Measurements from ENCODE around the gene ZNF83. TPM values are rescaled to one million over a fixed set of nuclear protein-coding genes. Genes with fewer than 3 reads are reported as not detected.
A peak's percentile ranks its signal among the peaks of the same experiment; 100 is the strongest.

ZNF83 gene
- total RNA-seq, 1 donor from 2014 or later: 165 TPM

- DNase-seq (ENCODE audit: low read depth): peak; percentile 9
These were observed 68.5 kb downstream of the ZNF83 start for GRCh38 chr19:52569638-52569999.

- DNase-seq (ENCODE audit: low read depth): no peak
These were observed 70.2 kb downstream of the ZNF83 start for GRCh38 chr19:52567921-52568320.

- peak; percentile 64 for DNase-seq (ENCODE audit: low read depth)
These were observed 71.6 kb downstream of the ZNF83 start for GRCh38 chr19:52566588-52566987.

- DNase-seq (ENCODE audit: low read depth): no peak
These were observed 72.0 kb downstream of the ZNF83 start for GRCh38 chr19:52566121-52566520.

Other genes with a start within 250 kb of the ZNF83 start
- 19.1 and 28.2 TPM in 2 replicates for gene ZNF528, start 240.5 kb downstream of the ZNF83 start, total RNA-seq
- gene ZNF534, start 209.2 kb downstream of the ZNF83 start, total RNA-seq: not detected in 2 replicates
- gene ZNF578, start 184.8 kb downstream of the ZNF83 start, total RNA-seq: 3.5 and 6.5 TPM in 2 replicates
- 16.8 and 62.0 TPM in 2 replicates for gene ZNF808, start 110.7 kb downstream of the ZNF83 start, total RNA-seq
- gene ZNF701, start 68.1 kb downstream of the ZNF83 start, total RNA-seq: 13.5 and 33.4 TPM in 2 replicates
- 27.4 and 77.3 TPM in 2 replicates for gene ZNF611, start 96.7 kb upstream of the ZNF83 start, total RNA-seq
- gene ZNF600, start 148.4 kb upstream of the ZNF83 start, total RNA-seq: 10.2 and 10.8 TPM in 2 replicates
- gene ZNF28, start 183.3 kb upstream of the ZNF83 start, total RNA-seq: 36.5 and 57.1 TPM in 2 replicates
- gene ZNF468, start 219.3 kb upstream of the ZNF83 start, total RNA-seq: 56.8 and 61.2 TPM in 2 replicates